GM12891 (cell line): Measurements from ENCODE around the gene SPDYE6.
"Not testable (repeated sequence)": the region's sequence is repeated elsewhere in the genome, so short reads cannot be mapped to it uniquely, and the experiment has no call there.

Experiments
- POLR2A ChIP-seq: IDR thresholded peaks from 2 replicates; pipeline ENCODE4 v1.6.1; 2011; ENCODE audit warnings: low read depth, low read length, control low read depth
- POLR2AphosphoS5 ChIP-seq: IDR thresholded peaks from 2 replicates; pipeline ENCODE4 v1.6.1; 2011; ENCODE audit warnings: low read depth, low read length, control low read depth
- SPI1 ChIP-seq: IDR thresholded peaks from 2 replicates; pipeline ENCODE4 v1.6.1; 2011; ENCODE audit warnings: low read depth, low read length, control low read depth
- TAF1 ChIP-seq: IDR thresholded peaks from 2 replicates; pipeline ENCODE4 v1.6.1; 2011; ENCODE audit warnings: low read depth, low read length, control low read depth

GRCh38 chr7:102337002-102337401 lies 19.2 kb downstream of the SPDYE6 start:
- not testable (repeated sequence) for TF ChIP-seq POLR2AphosphoS5, POLR2A, TAF1, SPI1
